HG03442 (cell line): ENCODE measurements around the gene LATS2.
A peak's percentile ranks its signal among the peaks of the same experiment; 100 is the strongest.
"Not testable (repeated sequence)": the region's sequence is repeated elsewhere in the genome, so short reads cannot be mapped to it uniquely, and the experiment has no call there.

Source experiments
- ATAC-seq: cut with Tn5 transposase; IDR thresholded peaks from one replicate; pipeline ENCODE4 v1.9.1; 2021; ENCODE audit warnings: mild to moderate bottlenecking, moderate library complexity; ENCODE audit not compliant: unreplicated experiment

Gene LATS2

GRCh38 chr13:21075379-21076249, 14.2 kb upstream of the LATS2 start:
- no peak for ATAC-seq

- no peak for ATAC-seq
Observed at GRCh38 chr13:21075011-21075378, 13.6 kb upstream of the LATS2 start.

GRCh38 chr13:21074546-21074945, 13.2 kb upstream of the LATS2 start:
- ATAC-seq, result no peak

GRCh38 chr13:21071924-21072323, 10.5 kb upstream of the LATS2 start:
- no peak for ATAC-seq

GRCh38 chr13:21071015-21071414, 9.6 kb upstream of the LATS2 start:
- ATAC-seq, result no peak

- ATAC-seq, result no peak
Observed at GRCh38 chr13:21069561-21070004, 8.2 kb upstream of the LATS2 start.

- no peak for ATAC-seq
Observed at GRCh38 chr13:21067848-21068247, 6.5 kb upstream of the LATS2 start.

- ATAC-seq, result no peak
Observed at GRCh38 chr13:21066946-21067345, 5.6 kb upstream of the LATS2 start.

- ATAC-seq, result no peak
Observed at GRCh38 chr13:21065686-21066085, 4.3 kb upstream of the LATS2 start.

- no peak for ATAC-seq
Observed at GRCh38 chr13:21063031-21063430, 1.6 kb upstream of the LATS2 start.

GRCh38 chr13:21060338-21061028, 903 bp downstream of the LATS2 start:
- ATAC-seq, result peak; percentile 19

- no peak for ATAC-seq
Observed at GRCh38 chr13:21059641-21060337, 1.6 kb downstream of the LATS2 start.

- no peak for ATAC-seq
Observed at GRCh38 chr13:21058361-21058760, 3.0 kb downstream of the LATS2 start.

GRCh38 chr13:21055511-21056045, 5.8 kb downstream of the LATS2 start:
- no peak for ATAC-seq

GRCh38 chr13:21055016-21055415, 6.4 kb downstream of the LATS2 start:
- no peak for ATAC-seq

- ATAC-seq, result no peak
Observed at GRCh38 chr13:21054313-21054712, 7.1 kb downstream of the LATS2 start.

GRCh38 chr13:21053231-21053630, 8.2 kb downstream of the LATS2 start:
- ATAC-seq, result no peak

- ATAC-seq, result no peak
Observed at GRCh38 chr13:21051675-21052074, 9.7 kb downstream of the LATS2 start.

GRCh38 chr13:21050288-21051197, 10.8 kb downstream of the LATS2 start:
- peak; percentile 42 for ATAC-seq

- not testable (repeated sequence) for ATAC-seq
Observed at GRCh38 chr13:21049731-21050130, 11.7 kb downstream of the LATS2 start.
